ENCODE results near the gene SPEM2.
"Not testable (repeated sequence)": the region's sequence is repeated elsewhere in the genome, so short reads cannot be mapped to it uniquely, and the experiment has no call there.

Gene SPEM2

GRCh38 chr17:7443499-7444485 lies 18.4 kb downstream of the SPEM2 start:
- DNase-seq: no peak

GRCh38 chr17:7444682-7445618 lies 19.5 kb downstream of the SPEM2 start, which contains the start of gene CHRNB1:
Gene CHRNB1, plus strand, starts transcription at chr17:7445061. Its CDS starts 67 bp downstream, at chr17:7445128.
- peak; percentile 79 for DNase-seq

GRCh38 chr17:7445619-7445968 lies 20.2 kb downstream of the SPEM2 start:
- no peak for DNase-seq

- DNase-seq: no peak
These were observed 23.0 kb downstream of the SPEM2 start for GRCh38 chr17:7448461-7448860.

GRCh38 chr17:7459961-7460545 lies 34.6 kb downstream of the SPEM2 start:
- no peak for DNase-seq

GRCh38 chr17:7460850-7461660 lies 35.6 kb downstream of the SPEM2 start:
- DNase-seq: no peak

GRCh38 chr17:7462474-7463371 lies 37.3 kb downstream of the SPEM2 start:
- DNase-seq: no peak

GRCh38 chr17:7463372-7463846 lies 38.0 kb downstream of the SPEM2 start:
- no peak for DNase-seq

GRCh38 chr17:7464081-7464480 lies 38.7 kb downstream of the SPEM2 start:
- DNase-seq: no peak

GRCh38 chr17:7465597-7466275 lies 40.3 kb downstream of the SPEM2 start:
- no peak for DNase-seq

- DNase-seq: no peak
These were observed 40.9 kb downstream of the SPEM2 start for GRCh38 chr17:7466318-7466638.

GRCh38 chr17:7466639-7467341 lies 41.4 kb downstream of the SPEM2 start:
- peak; percentile 65 for DNase-seq

- DNase-seq: no peak
These were observed 42.1 kb downstream of the SPEM2 start for GRCh38 chr17:7467498-7467897.

- DNase-seq: no peak
These were observed 42.9 kb downstream of the SPEM2 start for GRCh38 chr17:7468290-7468689.

GRCh38 chr17:7468804-7469389 lies 43.5 kb downstream of the SPEM2 start:
- no peak for DNase-seq

GRCh38 chr17:7469843-7470242 lies 44.4 kb downstream of the SPEM2 start:
- DNase-seq: not testable (repeated sequence)

GRCh38 chr17:7470457-7470973 lies 45.1 kb downstream of the SPEM2 start:
- DNase-seq: not testable (repeated sequence)

- DNase-seq: no peak
These were observed 46.3 kb downstream of the SPEM2 start for GRCh38 chr17:7471729-7472128.

- DNase-seq: not testable (repeated sequence)
These were observed 49.4 kb downstream of the SPEM2 start for GRCh38 chr17:7474767-7475166.
